Measurements from ENCODE around the gene PTPDC1. TPM values are rescaled to one million over a fixed set of nuclear protein-coding genes. Genes with fewer than 3 reads are reported as not detected.

PTPDC1 gene
- total RNA-seq, 2 experiments from 2014 or later: 3.6 to 7.0 TPM

DNA sequence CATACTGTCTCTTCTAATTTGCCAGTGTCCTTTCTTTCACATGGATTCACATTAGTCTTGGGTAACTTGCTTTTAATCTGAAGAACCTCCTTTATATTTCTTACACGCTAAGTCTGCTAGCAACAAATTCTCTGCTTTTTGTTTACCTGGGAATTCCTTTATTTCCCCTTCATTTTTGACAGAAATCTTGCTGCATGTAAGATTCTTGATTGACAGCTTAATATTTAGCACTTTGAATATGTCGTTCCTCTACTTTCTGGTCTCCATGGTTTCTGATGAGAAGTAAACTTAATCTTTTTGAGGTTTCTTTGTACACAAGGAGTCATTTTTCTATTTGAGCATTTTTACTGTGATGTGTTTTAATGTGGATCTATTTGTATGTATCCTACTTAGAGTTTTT lies 6.2 kb upstream of the PTPDC1 start:
- ChIA-PET POLR2A (interaction anchor here (0.6 kb wide), 1 partner anchor 115 kb away, joined by 3 read pairs; no protein-coding TSS in a partner anchor), CTCF (ENCODE audit: unreplicated experiment) (no interaction called here)
- TF ChIP-seq, protein P1, sequence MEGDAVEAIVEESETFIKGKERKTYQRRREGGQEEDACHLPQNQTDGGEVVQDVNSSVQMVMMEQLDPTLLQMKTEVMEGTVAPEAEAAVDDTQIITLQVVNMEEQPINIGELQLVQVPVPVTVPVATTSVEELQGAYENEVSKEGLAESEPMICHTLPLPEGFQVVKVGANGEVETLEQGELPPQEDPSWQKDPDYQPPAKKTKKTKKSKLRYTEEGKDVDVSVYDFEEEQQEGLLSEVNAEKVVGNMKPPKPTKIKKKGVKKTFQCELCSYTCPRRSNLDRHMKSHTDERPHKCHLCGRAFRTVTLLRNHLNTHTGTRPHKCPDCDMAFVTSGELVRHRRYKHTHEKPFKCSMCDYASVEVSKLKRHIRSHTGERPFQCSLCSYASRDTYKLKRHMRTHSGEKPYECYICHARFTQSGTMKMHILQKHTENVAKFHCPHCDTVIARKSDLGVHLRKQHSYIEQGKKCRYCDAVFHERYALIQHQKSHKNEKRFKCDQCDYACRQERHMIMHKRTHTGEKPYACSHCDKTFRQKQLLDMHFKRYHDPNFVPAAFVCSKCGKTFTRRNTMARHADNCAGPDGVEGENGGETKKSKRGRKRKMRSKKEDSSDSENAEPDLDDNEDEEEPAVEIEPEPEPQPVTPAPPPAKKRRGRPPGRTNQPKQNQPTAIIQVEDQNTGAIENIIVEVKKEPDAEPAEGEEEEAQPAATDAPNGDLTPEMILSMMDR (conservative IDR thresholded peaks at IDR 0.05; ENCODE audit: low read length): no peak
- no peak for TF ChIP-seq EZH2phosphoT487 (IDR thresholded peaks at IDR 0.05; ENCODE audit: borderline replicate concordance, low read depth, low read length)
- H3K79me2 ChIP-seq (ENCODE audit: insufficient read depth, low read depth, low read length): no peaks in the 10 kb centered on the region
- H2AFZ ChIP-seq (ENCODE audit: low read length): no peak overlapping the region
- no peaks in the 10 kb centered on the region for H3K4me1 ChIP-seq (ENCODE audit: insufficient read depth, low read length, poor library complexity, severe bottlenecking)
- H3K4me3 ChIP-seq (ENCODE audit: low read depth, low read length, poor library complexity, severe bottlenecking): no peak overlapping the region
- no peak for DNase-seq (ENCODE audit: low spot score)
- intact Hi-C loops (cut with micrococcal nuclease; ENCODE audit: unreplicated experiment): no loop called here
- 0 out of 2 replicates have a peak, but pooled peaks cover 4% of the 10 kb centered on the region for H3K9me2 ChIP-seq (ENCODE audit: insufficient read depth, low read length)
- no peak overlapping the region for H3K27ac ChIP-seq (ENCODE audit: low read depth, low read length, poor library complexity, severe bottlenecking)
- no peaks in the 10 kb centered on the region for H3K36me3 ChIP-seq (ENCODE audit: insufficient read depth, low read length)
- no peak overlapping the region for H3K4me2 ChIP-seq (ENCODE audit: low read length)
- no TSS peak for BruUV-seq (replicated peaks)
- H3K9me3 ChIP-seq (ENCODE audit: low read length): no peaks in the 10 kb centered on the region
- no peaks in the 10 kb centered on the region for H4K20me1 ChIP-seq (ENCODE audit: insufficient read depth, low read length)

DNA sequence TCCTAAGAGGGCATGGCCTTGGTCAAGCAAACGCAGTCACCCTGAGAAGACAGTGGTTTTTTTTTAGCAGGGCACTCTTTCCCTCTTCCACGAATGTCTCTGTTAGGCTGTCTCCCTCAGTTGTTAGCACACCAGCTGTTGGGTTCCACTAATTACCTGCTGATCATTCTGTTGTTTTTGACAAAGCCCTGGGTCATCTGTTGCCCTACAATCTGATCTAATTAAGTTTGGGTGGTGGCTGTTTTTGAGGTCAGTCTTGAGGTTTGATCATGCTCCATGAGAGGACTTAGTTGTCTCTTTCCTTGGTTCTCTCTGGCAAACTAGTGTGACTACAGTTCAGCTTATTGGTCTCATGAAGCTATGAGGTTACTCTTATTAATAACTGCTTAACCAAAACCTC lies 5.0 kb upstream of the PTPDC1 start:
- TF ChIP-seq EZH2phosphoT487 (IDR thresholded peaks at IDR 0.05; ENCODE audit: borderline replicate concordance, low read depth, low read length): no peak
- TF ChIP-seq, protein P1 (conservative IDR thresholded peaks at IDR 0.05; ENCODE audit: low read length): no peak
- Histone ChIP-seq H4K20me1 (ENCODE audit: insufficient read depth, low read length) (no peaks in the 10 kb centered on the region), H3K36me3 (ENCODE audit: insufficient read depth, low read length) (no peaks in the 10 kb centered on the region), H3K9me2 (ENCODE audit: insufficient read depth, low read length) (0 out of 2 replicates have a peak, but pooled peaks cover 4% of the 10 kb centered on the region), H3K79me2 (ENCODE audit: insufficient read depth, low read depth, low read length) (no peaks in the 10 kb centered on the region), H3K4me3 (ENCODE audit: low read depth, low read length, poor library complexity, severe bottlenecking) (no peak overlapping the region), H3K4me2 (ENCODE audit: low read length) (no peak overlapping the region), H3K9me3 (ENCODE audit: low read length) (no peaks in the 10 kb centered on the region), H3K4me1 (ENCODE audit: insufficient read depth, low read length, poor library complexity, severe bottlenecking) (no peaks in the 10 kb centered on the region), H3K27ac (ENCODE audit: low read depth, low read length, poor library complexity, severe bottlenecking) (no peak overlapping the region), H2AFZ (ENCODE audit: low read length) (no peak overlapping the region)
- no TSS peak for BruUV-seq (replicated peaks)
- POLR2A ChIA-PET: interaction anchor here (0.6 to 1.0 kb wide), 2 partner anchors 9 to 1346 kb away, joined by 3 to 8 read pairs; no protein-coding TSS in a partner anchor
- CTCF ChIA-PET (ENCODE audit: unreplicated experiment): no interaction called here
- intact Hi-C loops (cut with micrococcal nuclease; ENCODE audit: unreplicated experiment): no loop called here
- DNase-seq (ENCODE audit: low spot score): no peak

DNA sequence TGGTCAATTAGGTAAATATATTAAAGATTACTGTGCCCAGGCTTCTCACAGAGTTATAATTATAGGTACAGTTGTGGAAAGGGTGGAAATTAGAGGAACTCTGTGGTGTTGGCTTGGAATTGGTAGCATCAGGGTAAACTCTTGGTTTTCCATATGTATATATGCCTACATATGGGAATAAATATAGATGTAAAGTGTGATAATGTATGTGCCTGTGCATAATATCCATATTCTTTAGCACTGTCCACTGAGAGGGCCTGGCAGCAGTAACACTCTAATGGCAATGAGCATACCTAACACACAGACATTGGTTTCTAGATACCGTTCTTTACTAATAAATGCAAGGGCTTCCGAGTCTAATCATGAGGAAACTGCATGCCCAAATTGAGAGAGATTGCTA lies 4.0 kb upstream of the PTPDC1 start:
- Histone ChIP-seq H3K27ac (ENCODE audit: low read depth, low read length, poor library complexity, severe bottlenecking) (no peak overlapping the region), H3K9me2 (ENCODE audit: insufficient read depth, low read length) (0 out of 2 replicates have a peak, but pooled peaks cover 4% of the 10 kb centered on the region), H3K4me1 (ENCODE audit: insufficient read depth, low read length, poor library complexity, severe bottlenecking) (no peaks in the 10 kb centered on the region), H4K20me1 (ENCODE audit: insufficient read depth, low read length) (no peaks in the 10 kb centered on the region), H3K4me2 (ENCODE audit: low read length) (no peak overlapping the region), H3K9me3 (ENCODE audit: low read length) (no peaks in the 10 kb centered on the region), H3K4me3 (ENCODE audit: low read depth, low read length, poor library complexity, severe bottlenecking) (no peak overlapping the region), H2AFZ (ENCODE audit: low read length) (no peak overlapping the region), H3K79me2 (ENCODE audit: insufficient read depth, low read depth, low read length) (no peaks in the 10 kb centered on the region), H3K36me3 (ENCODE audit: insufficient read depth, low read length) (no peaks in the 10 kb centered on the region)
- ChIA-PET CTCF (ENCODE audit: unreplicated experiment) (no interaction called here), POLR2A (interaction anchor here (0.6 kb wide), 1 partner anchor 42 kb away, joined by 4 read pairs; no protein-coding TSS in a partner anchor)
- no peak for TF ChIP-seq EZH2phosphoT487 (IDR thresholded peaks at IDR 0.05; ENCODE audit: borderline replicate concordance, low read depth, low read length)
- TF ChIP-seq, protein P1 (conservative IDR thresholded peaks at IDR 0.05; ENCODE audit: low read length): no peak
- BruUV-seq (replicated peaks): no TSS peak
- no peak for DNase-seq (ENCODE audit: low spot score)
- intact Hi-C loops (cut with micrococcal nuclease; ENCODE audit: unreplicated experiment): no loop called here

Data from OCI-LY7 (cell line).